Mucosa of stomach (tissue), 1 donor: ENCODE results near the gene BRI3BP.
"Not testable (repeated sequence)": the region's sequence is repeated elsewhere in the genome, so short reads cannot be mapped to it uniquely, and the experiment has no call there.

Source experiments
- H3K27me3 ChIP-seq: one replicate; pipeline ENCODE4 v1.7.0; 2013; ENCODE audit warnings: mild to moderate bottlenecking, low read length; ENCODE audit not compliant: control insufficient read depth, insufficient read depth
- H3K36me3 ChIP-seq: one replicate; pipeline ENCODE4 v1.7.0; 2013; ENCODE audit warnings: low read length; ENCODE audit not compliant: control insufficient read depth, insufficient read depth
- H3K4me1 ChIP-seq: one replicate; pipeline ENCODE4 v1.7.0; 2013; ENCODE audit warnings: mild to moderate bottlenecking, low read length; ENCODE audit not compliant: control insufficient read depth, insufficient read depth
- H3K4me3 ChIP-seq: one replicate; pipeline ENCODE4 v1.7.0; 2013; ENCODE audit warnings: low read length
- H3K9ac ChIP-seq: one replicate; pipeline ENCODE4 v1.7.0; 2013; ENCODE audit warnings: mild to moderate bottlenecking, low read length, moderate library complexity
- H3K9me3 ChIP-seq: one replicate; pipeline ENCODE4 v1.7.0; 2013; ENCODE audit warnings: mild to moderate bottlenecking, low read length, moderate library complexity; ENCODE audit not compliant: control insufficient read depth
- donor health status: Pancreatic carcinoma.

Gene BRI3BP

DNA sequence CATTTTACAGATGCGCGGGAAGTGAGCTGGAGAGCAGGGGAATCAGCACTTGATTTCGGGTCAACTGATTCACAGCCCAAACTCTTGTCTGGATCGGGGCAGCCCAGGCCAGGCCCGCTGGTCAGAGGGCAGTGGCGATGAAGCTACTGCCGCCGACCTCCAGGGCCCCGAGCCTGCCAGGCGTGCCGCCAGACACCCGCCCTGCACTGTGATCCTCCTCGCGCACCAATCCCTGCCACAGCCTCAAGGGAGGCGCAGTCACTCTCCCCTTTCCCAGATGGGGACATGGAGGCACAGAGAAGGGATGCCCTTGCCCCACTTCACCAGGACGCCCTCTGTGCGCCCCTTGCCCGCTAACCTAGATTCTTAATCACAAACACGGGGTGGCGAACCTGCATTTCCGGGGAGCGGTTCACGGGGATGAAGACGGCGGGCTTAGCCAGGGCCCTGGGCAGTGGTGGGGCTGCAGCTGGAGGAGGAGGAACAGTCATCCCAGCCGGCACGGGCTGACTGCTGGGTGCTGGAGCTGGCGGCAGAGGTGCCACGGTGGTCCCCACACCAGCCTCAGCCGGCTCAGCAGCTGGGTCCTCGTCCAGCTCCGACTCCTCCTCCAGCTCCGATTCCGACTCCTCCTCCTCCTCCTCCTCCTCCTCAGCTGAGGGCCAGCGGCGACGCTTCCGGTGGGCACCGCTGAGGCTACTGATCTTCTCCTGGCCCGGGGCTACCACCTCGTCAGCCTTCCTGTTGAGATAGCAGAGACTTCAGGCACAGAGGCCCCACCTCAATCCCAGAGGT lies 13.2 kb upstream of the BRI3BP start:
- Histone ChIP-seq H3K9ac (no peak overlapping the region), H3K4me3 (no peak overlapping the region), H3K36me3 (peaks cover 20% of the 10 kb centered on the region)

DNA sequence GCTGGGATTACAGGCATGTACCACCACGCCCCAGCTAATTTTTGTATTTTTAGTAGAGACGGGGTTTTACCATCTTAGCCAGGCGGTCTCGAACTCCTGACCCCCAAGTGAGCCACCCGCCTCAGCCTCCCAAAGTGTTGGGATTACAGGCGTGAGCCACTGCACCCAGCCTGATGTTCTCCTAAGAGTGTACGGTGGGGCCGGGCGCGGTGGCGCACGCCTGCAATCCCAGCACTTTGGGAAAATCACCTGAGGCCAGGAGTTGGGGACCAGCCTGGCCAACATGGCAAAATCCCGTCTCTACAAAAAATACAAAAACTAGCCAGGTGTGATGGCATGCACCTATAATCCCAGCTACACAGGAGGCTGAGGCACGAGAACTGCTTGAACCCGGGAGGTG lies 6.6 kb upstream of the BRI3BP start:
- H3K27me3 ChIP-seq, H3K36me3 ChIP-seq, H3K9me3 ChIP-seq, H3K4me1 ChIP-seq, H3K4me3 ChIP-seq, H3K9ac ChIP-seq: not testable (repeated sequence)

More for the DNA sequence above, 13.2 kb upstream of the BRI3BP start:
- Histone ChIP-seq H3K27me3 (no peaks in the 10 kb centered on the region), H3K9me3 (no peaks in the 10 kb centered on the region), H3K4me1 (no peaks in the 10 kb centered on the region)

DNA sequence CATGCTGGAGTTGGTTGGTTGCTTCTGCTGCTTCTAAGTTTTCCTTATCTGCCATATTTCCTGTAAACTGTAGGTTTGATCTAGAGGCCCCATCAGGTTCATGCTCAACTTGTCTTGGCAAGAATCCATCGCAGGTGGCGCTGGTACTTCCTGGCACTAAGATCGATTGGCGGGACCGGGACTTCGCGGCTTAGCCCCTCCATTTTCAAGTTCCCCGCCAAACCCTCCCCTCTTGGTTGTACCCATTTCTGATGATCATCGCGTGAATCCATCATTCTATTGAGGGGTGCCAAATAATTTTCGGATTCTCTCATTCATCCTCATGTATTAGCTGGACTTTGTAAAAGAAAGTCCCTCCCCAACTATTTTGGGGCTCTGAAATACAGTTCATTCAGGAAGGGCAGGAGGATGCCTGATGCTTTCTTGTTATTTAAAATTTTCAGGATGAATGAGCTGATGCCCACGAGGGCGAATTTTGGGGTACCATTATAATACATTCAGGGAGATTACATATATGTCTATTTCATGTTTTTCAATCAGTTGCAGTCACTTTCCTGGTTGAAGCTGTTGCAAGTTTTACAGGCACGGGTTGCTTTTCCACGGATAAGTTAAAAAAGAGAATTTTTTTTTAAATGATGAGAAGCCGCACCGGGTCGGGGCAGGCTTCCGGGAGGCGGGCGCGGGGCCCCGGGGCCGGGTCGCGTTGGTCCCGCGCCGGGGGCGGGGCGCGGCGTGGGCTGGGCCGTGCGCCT lies 395 bp upstream of the BRI3BP start:
- Histone ChIP-seq H3K4me3 (peak overlapping the region; percentile 49), H3K4me1 (peaks cover 17% of the 10 kb centered on the region), H3K9me3 (no peaks in the 10 kb centered on the region), H3K36me3 (no peaks in the 10 kb centered on the region), H3K27me3 (no peaks in the 10 kb centered on the region), H3K9ac (peak overlapping the region; percentile 57)

DNA sequence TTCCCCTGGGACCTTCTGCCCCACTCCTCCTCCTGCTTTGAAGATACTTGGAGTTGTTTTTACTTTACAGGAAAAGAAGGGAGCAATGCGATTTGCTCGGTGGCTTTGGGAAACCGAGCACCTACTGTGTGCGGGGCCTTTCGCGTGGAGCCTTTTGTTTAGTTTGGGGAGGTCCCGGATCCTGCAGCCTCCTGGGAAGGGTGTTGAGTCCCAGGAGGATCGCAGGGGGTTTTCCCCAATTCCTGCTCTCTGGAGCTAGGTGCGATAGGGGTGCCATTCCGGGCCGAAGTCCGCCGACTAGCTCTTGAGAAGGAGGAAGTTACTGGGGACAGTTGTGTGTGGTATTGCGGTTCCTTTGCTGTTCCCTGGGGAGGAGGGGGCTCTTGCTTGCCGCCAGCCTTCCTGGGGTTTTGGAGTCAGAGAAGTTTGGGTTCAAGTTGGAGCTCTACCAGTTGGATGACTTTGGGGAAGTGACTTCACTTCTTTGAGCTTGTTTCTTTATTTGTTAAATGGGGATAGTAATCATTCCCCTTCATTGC lies 1.1 kb downstream of the BRI3BP start:
- H3K27me3 ChIP-seq, result no peaks in the 10 kb centered on the region

DNA sequence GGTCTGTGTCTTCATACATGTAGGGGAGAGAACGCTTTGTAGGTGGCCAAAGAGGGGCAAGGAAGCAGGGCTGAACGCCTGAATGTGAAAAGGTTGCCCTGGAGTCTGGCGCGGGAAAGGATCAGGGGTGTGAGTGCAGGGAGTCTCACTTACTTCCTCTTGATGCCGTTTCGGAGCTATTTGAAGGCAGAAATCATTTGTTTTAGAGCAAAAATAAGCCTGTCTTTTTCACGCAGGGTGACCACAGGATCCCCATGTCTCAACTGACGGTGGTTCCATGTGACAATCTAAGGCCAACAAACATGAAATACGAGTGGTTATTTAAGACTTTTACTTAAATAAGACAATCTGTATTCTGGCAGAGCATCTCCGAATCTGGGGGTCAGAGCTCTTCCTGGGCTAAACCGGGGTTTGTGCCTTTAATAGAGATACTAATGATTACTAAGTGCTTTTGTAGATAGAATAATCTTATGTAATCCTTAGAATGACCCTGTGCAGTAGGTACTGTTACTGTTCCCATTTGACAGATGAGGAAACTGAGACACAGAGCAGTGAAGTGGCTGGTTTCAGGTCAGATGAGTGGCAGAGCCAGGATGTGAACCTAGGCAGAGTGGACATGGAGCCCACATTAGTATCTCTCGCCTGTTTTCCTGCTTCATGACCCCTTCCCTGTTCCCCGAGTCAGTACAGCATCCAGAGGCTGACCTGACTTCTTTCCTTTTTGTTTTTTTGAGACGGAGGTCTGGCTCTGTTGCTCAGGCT lies 1.9 kb downstream of the BRI3BP start:
- no peaks in the 10 kb centered on the region for H3K9me3 ChIP-seq
- no peaks in the 10 kb centered on the region for H3K36me3 ChIP-seq
- peak overlapping the region; percentile 68 for H3K4me3 ChIP-seq
- H3K9ac ChIP-seq, result peak overlapping the region; percentile 46
- no peaks in the 10 kb centered on the region for H3K27me3 ChIP-seq
- H3K4me1 ChIP-seq, result peaks cover 17% of the 10 kb centered on the region

More for the DNA sequence above, 1.1 kb downstream of the BRI3BP start:
- Histone ChIP-seq H3K4me1 (peaks cover 17% of the 10 kb centered on the region), H3K36me3 (no peaks in the 10 kb centered on the region), H3K4me3 (peak overlapping the region; percentile 68), H3K9ac (peak overlapping the region; percentile 46), H3K9me3 (no peaks in the 10 kb centered on the region)

DNA sequence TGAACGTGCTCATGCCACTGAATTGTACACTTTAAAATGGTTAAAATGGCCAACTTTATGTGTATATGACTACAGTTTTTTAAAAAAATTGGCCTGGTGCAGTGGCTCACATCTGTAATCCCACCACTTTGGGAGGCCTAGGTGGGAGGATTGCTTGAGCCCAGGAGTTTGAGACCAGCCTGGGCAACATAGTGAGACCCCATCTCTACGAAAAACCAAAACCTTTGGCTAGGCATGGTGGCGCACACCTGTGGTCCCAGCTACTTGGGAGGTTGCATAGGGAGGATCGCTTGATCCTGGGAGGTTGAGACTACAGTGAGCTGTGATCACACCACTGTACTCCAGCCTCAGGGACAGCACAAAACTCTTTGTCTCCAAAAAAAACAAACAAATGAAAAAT lies 5.3 kb downstream of the BRI3BP start:
- Histone ChIP-seq H3K9ac (no peak overlapping the region), H3K4me1 (peaks cover 10% of the 10 kb centered on the region), H3K4me3 (no peak overlapping the region), H3K27me3 (no peaks in the 10 kb centered on the region), H3K36me3 (no peaks in the 10 kb centered on the region), H3K9me3 (no peaks in the 10 kb centered on the region)

DNA sequence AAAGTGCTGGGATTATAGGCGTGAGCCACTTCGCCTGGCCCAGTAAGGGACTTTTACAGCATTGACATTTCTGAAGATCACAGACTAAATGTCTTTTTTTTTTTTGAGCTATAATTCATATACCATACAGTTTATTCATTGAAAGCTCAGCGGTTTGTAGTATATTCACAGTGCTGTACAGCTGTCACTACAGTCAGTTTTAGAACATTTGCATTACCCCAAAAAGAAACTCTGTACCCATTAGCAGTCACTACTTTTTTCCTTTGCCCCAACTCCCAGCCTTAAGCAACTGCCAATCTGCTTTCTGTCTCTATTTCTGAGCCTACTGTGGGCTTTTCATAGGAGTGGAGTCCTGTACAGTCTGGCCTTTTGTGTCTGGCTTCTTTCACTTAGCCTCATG lies 8.2 kb downstream of the BRI3BP start:
- Histone ChIP-seq H3K9ac (no peak overlapping the region), H3K27me3 (no peaks in the 10 kb centered on the region), H3K4me3 (no peak overlapping the region), H3K4me1 (no peaks in the 10 kb centered on the region), H3K36me3 (no peaks in the 10 kb centered on the region), H3K9me3 (no peaks in the 10 kb centered on the region)

DNA sequence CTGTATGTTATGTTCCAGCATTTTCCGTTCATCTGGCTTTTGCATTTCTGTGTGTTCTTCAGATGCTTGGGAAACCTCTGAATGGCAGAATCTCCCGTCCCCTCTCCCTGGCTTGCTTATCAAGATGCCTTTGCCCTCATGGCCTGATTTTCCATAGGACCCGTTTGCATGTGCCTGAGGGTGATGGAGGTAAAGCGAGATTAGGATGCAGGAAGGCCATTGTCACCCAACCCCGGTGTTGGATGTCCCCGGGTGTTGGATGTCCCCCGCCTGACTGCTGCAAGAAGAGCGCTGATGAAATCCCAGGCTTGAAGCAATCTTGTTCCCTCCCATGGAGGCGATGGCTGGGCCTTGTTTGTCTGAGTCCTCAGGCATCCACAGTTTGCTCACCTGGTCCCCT lies 9.6 kb downstream of the BRI3BP start:
- Histone ChIP-seq H3K27me3 (no peaks in the 10 kb centered on the region), H3K4me1 (no peaks in the 10 kb centered on the region), H3K36me3 (no peaks in the 10 kb centered on the region), H3K9ac (no peak overlapping the region), H3K9me3 (no peaks in the 10 kb centered on the region), H3K4me3 (no peak overlapping the region)

DNA sequence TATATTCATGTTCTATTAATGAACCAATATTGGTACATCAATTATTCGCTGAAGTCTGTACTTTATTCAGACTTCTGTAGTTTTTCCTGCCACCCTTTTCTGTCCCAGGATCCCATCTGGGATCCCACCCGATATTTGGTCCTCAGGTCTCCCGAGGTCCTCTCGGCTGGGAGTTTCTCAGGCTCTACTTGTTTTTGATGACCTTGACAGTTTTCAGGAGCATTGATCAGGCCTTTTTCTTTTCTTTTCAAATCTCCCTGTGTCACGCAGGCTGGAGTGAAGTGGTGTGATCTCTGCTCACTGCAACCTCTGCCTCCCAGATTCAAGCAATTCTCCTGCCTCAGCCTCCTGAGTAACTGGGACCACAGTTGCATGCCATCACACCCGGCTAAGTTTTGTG lies 11.2 kb downstream of the BRI3BP start:
- Histone ChIP-seq H3K4me3 (no peak overlapping the region), H3K27me3 (no peaks in the 10 kb centered on the region), H3K36me3 (no peaks in the 10 kb centered on the region), H3K9ac (no peak overlapping the region), H3K4me1 (no peaks in the 10 kb centered on the region), H3K9me3 (no peaks in the 10 kb centered on the region)

DNA sequence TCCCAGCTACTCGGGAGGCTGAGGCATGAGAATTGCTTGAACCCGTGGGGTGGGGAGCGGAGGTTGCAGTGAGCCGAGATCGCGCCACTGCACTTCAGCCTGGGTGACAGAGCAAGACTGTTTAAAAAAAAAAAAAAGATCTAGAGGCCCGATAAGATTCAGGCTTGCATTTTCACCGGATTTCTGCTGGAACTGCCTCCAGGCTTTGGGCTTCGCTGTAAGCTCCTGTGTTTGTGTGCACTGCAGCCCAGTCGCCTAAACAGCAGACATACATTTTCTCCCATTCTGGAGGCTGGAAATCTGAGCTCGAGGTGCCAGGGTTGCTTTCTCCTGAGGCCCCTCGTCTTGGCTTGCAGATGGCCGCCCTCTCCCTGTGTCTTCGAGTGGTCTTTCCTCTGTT lies 12.2 kb downstream of the BRI3BP start:
- H3K27me3 ChIP-seq, result no peaks in the 10 kb centered on the region
- no peaks in the 10 kb centered on the region for H3K4me1 ChIP-seq
- no peaks in the 10 kb centered on the region for H3K9me3 ChIP-seq
- H3K36me3 ChIP-seq, result no peaks in the 10 kb centered on the region
- H3K9ac ChIP-seq, result no peak overlapping the region
- H3K4me3 ChIP-seq, result no peak overlapping the region

DNA sequence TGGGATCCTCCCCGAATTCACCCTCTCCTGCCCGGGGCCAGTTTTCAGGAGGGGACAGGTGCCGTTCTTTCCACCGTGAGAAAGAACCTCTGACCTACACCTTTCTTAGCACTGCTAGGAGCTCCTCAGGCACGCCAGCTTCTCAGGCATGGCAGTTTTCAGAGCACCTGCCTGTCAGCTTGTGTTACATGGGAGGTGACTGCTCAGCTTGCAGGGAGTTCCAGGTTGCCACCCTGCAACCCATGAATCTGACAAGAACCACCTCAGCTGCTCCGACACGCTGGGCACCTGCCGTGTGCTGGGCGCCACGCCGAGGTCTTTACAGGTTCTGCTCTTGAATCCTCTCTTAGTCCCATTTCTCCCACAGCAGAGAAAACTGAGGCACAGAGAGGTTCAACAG lies 12.9 kb downstream of the BRI3BP start:
- Histone ChIP-seq H3K4me1 (no peaks in the 10 kb centered on the region), H3K27me3 (no peaks in the 10 kb centered on the region), H3K4me3 (no peak overlapping the region), H3K9me3 (no peaks in the 10 kb centered on the region), H3K36me3 (no peaks in the 10 kb centered on the region), H3K9ac (no peak overlapping the region)
